Smooth muscle cell (in vitro differentiated cells): ENCODE measurements around the gene GPR157. TPM values are rescaled to one million over a fixed set of nuclear protein-coding genes. Genes with fewer than 3 reads are reported as not detected.

Source experiments
- DNase-seq: peaks from one replicate; lab custom pipeline; 2025; ENCODE audit not compliant: unreplicated experiment; lab: John Stamatoyannopoulos, UW
- H2AFZ ChIP-seq: fragments of 200-600 bp; sonication (generic); 2 replicates; pipeline ENCODE4 v1.6.0; 2016; ENCODE audit warnings: antibody characterized with exemption, low read depth, mild to moderate bottlenecking
- H3F3A ChIP-seq: fragments of 200-600 bp; sonication (generic); 2 replicates; pipeline ENCODE4 v1.6.0; 2017; ENCODE audit warnings: antibody characterized with exemption, low read depth
- H3K27ac ChIP-seq: fragments of 200-600 bp; sonication (generic); 2 replicates; pipeline ENCODE4 v1.5.1; 2016; ENCODE audit warnings: low read depth, mild to moderate bottlenecking
- H3K27me3 ChIP-seq: fragments of 200-600 bp; sonication (generic); 2 replicates; pipeline ENCODE4 v1.6.1; 2016; ENCODE audit warnings: low read depth, mild to moderate bottlenecking
- H3K36me3 ChIP-seq: fragments of 200-600 bp; sonication (generic); 2 replicates; pipeline ENCODE4 v1.5.1; 2016; ENCODE audit warnings: low read depth
- H3K4me1 ChIP-seq: fragments of 200-600 bp; sonication (generic); 2 replicates; pipeline ENCODE4 v1.5.1; 2016; ENCODE audit warnings: low read depth
- H3K4me2 ChIP-seq: fragments of 200-600 bp; sonication (generic); 2 replicates; pipeline ENCODE4 v1.6.0; 2016; ENCODE audit warnings: mild to moderate bottlenecking
- H3K4me3 ChIP-seq: fragments of 200-600 bp; sonication (generic); 2 replicates; pipeline ENCODE4 v1.5.1; 2016; ENCODE audit warnings: mild to moderate bottlenecking
- H3K79me2 ChIP-seq: fragments of 200-600 bp; sonication (generic); 2 replicates; pipeline ENCODE4 v1.6.0; 2016; ENCODE audit warnings: low read depth, mild to moderate bottlenecking
- H3K9ac ChIP-seq: fragments of 200-600 bp; sonication (generic); 2 replicates; pipeline ENCODE4 v1.6.0; 2016; ENCODE audit warnings: low read depth
- H3K9me3 ChIP-seq: fragments of 200-600 bp; sonication (generic); replicated peaks from 2 replicates; pipeline ENCODE4 v1.5.1; 2016; ENCODE audit warnings: low read depth
- H4K20me1 ChIP-seq: fragments of 200-600 bp; sonication (generic); 2 replicates; pipeline ENCODE4 v1.6.0; 2016; ENCODE audit warnings: low read depth
- CTCF ChIP-seq: fragments of 200-600 bp; sonication (generic); IDR thresholded peaks from 2 replicates; pipeline ENCODE4 v1.5.1; 2017; ENCODE audit warnings: borderline replicate concordance, mild to moderate bottlenecking, antibody characterized with exemption; ENCODE audit not compliant: insufficient read depth, poor library complexity, severe bottlenecking
- WGBS: methylation state at CpG from one replicate; pipeline ENCODE4 v1.1.7; 2016; ENCODE audit warnings: low lambda C conversion rate; 5-methylcytosine and 5-hydroxymethylcytosine counted together
- polyA plus RNA-seq: library from polyadenylated mRNA; unstranded; fragments of >200 nt; fragmentation: Nextera tagmentation; extraction: Ambion mirVana; gene quantifications from 2 replicates; pipeline ENCODE4 v1.2.1, GENCODE V29; 2016
- total RNA-seq: library from RNA; depleted of rRNA; stranded (reverse); fragments of >200 nt; gene quantifications from 2 replicates; pipeline ENCODE4 v1.2.3, GENCODE V29; 2014

GPR157 gene
- total and polyA plus RNA-seq, 2 experiments from 2014 or later: 1.6 to 2.8 TPM

- Histone ChIP-seq H3K9me3 (no peaks in the 10 kb centered on the region), H3K27me3 (no peaks in the 10 kb centered on the region), H3K4me3 (no peak overlapping the region), H4K20me1 (no peaks in the 10 kb centered on the region), H3K4me2 (no peak overlapping the region), H3K36me3 (no peaks in the 10 kb centered on the region), H3K79me2 (no peaks in the 10 kb centered on the region), H3K27ac (no peak overlapping the region), H3F3A (no peaks in the 10 kb centered on the region), H3K9ac (no peak overlapping the region), H3K4me1 (peaks cover 8% of the 10 kb centered on the region), H2AFZ (no peak overlapping the region)
- DNase-seq: no peak
- WGBS: 90% methylated on average over 6 of the region's 6 CpGs
- TF ChIP-seq CTCF: no peak
These were observed 67.5 kb downstream of the GPR157 start for GRCh38 chr1:9061252-9061960.

- DNase-seq: no peak
- no peak overlapping the region for H3K4me3 ChIP-seq
- no peaks in the 10 kb centered on the region for H4K20me1 ChIP-seq
- no peaks in the 10 kb centered on the region for H3K79me2 ChIP-seq
- H3K36me3 ChIP-seq: no peaks in the 10 kb centered on the region
- no peaks in the 10 kb centered on the region for H3F3A ChIP-seq
- H3K9ac ChIP-seq: no peak overlapping the region
- TF ChIP-seq CTCF: no peak
- no peak overlapping the region for H3K27ac ChIP-seq
- 87% methylated on average over 4 of the region's 4 CpGs for WGBS
- no peak overlapping the region for H2AFZ ChIP-seq
- H3K4me2 ChIP-seq: no peak overlapping the region
- H3K4me1 ChIP-seq: peaks cover 8% of the 10 kb centered on the region
- no peaks in the 10 kb centered on the region for H3K27me3 ChIP-seq
- H3K9me3 ChIP-seq: no peaks in the 10 kb centered on the region
These were observed 68.8 kb downstream of the GPR157 start for GRCh38 chr1:9059891-9060744.

- 69% methylated on average over 2 of the region's 2 CpGs for WGBS
- Histone ChIP-seq H4K20me1 (no peaks in the 10 kb centered on the region), H3K9ac (no peak overlapping the region), H3K4me1 (no peaks in the 10 kb centered on the region), H3K27me3 (no peaks in the 10 kb centered on the region), H3K9me3 (no peaks in the 10 kb centered on the region), H3K36me3 (no peaks in the 10 kb centered on the region), H3K27ac (no peak overlapping the region), H2AFZ (no peak overlapping the region), H3K79me2 (no peaks in the 10 kb centered on the region), H3K4me3 (no peak overlapping the region), H3F3A (no peaks in the 10 kb centered on the region), H3K4me2 (no peak overlapping the region)
- no peak for DNase-seq
- peak; percentile 20 for TF ChIP-seq CTCF
These were observed 70.4 kb downstream of the GPR157 start for GRCh38 chr1:9058465-9058864.
